ENCODE measurements around the gene PDGFB.
A peak's percentile ranks its signal among the peaks of the same experiment; 100 is the strongest.

DNA sequence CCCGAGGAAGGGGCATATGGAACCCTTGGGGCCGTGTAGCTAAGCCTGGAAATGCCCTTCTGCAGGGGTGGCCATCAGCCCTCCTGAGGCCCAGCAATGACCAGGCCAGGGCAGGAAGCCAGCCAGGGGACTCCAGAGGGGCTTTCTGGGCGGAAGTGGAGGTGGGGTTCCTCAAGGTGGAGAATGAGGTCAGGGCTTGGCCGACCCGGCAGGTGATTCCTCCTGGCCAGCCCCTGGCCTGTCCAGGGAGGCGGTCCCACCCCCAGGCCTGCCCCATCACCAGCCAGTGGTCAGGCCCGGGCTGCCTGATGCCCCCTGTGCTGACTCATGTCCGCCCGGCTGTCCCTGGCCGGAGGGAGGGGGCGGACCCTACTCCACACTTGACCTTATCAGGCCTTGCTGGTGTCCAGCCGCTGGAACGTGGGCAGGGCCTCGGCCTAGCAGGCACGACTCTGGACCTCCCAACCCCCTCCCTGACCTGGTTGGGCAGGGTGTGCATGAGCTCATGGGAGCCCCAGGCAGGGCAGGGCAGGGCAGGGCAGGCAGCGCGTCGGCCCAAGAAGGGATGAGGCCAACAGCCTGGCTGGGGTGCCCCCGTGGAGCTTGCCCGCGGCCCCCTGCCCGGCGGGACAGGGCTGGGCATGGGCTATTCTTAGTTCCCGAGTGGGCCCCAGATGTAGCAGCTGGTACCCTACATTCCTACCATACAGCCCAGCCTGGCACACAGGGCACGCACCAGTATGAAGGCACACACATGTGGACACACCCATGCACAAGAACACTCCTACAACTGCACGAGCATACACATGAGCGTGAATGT, 38.8 kb upstream of the PDGFB start:
- TF ChIP-seq, protein P1, sequence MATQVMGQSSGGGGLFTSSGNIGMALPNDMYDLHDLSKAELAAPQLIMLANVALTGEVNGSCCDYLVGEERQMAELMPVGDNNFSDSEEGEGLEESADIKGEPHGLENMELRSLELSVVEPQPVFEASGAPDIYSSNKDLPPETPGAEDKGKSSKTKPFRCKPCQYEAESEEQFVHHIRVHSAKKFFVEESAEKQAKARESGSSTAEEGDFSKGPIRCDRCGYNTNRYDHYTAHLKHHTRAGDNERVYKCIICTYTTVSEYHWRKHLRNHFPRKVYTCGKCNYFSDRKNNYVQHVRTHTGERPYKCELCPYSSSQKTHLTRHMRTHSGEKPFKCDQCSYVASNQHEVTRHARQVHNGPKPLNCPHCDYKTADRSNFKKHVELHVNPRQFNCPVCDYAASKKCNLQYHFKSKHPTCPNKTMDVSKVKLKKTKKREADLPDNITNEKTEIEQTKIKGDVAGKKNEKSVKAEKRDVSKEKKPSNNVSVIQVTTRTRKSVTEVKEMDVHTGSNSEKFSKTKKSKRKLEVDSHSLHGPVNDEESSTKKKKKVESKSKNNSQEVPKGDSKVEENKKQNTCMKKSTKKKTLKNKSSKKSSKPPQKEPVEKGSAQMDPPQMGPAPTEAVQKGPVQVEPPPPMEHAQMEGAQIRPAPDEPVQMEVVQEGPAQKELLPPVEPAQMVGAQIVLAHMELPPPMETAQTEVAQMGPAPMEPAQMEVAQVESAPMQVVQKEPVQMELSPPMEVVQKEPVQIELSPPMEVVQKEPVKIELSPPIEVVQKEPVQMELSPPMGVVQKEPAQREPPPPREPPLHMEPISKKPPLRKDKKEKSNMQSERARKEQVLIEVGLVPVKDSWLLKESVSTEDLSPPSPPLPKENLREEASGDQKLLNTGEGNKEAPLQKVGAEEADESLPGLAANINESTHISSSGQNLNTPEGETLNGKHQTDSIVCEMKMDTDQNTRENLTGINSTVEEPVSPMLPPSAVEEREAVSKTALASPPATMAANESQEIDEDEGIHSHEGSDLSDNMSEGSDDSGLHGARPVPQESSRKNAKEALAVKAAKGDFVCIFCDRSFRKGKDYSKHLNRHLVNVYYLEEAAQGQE (IDR thresholded peaks at IDR 0.05; ENCODE audit: insufficient read depth in 1 of 2, low read depth in 2 of 2, low read length in 2 of 2) = peak in 1 of 2 experiments; percentile 45; a peak in 1 of 4 replicates
- TF ChIP-seq SIN3A (IDR thresholded peaks at IDR 0.05; ENCODE audit: borderline replicate concordance, insufficient read depth, low read length) (no peak), POLR2AphosphoS5 (IDR thresholded peaks at IDR 0.05; ENCODE audit: low read depth, low read length) (no peak), TAF1 (IDR thresholded peaks at IDR 0.05; ENCODE audit: borderline replicate concordance, insufficient read depth, low read length) (no peak), FOXP2 (optimal IDR thresholded peaks at IDR 0.05; ENCODE audit: borderline replicate concordance, extremely low read depth, extremely low read length, insufficient read depth) (peak; percentile 96)
